Measurements from ENCODE around the gene GRIK3.

The GRIK3 gene

DNA sequence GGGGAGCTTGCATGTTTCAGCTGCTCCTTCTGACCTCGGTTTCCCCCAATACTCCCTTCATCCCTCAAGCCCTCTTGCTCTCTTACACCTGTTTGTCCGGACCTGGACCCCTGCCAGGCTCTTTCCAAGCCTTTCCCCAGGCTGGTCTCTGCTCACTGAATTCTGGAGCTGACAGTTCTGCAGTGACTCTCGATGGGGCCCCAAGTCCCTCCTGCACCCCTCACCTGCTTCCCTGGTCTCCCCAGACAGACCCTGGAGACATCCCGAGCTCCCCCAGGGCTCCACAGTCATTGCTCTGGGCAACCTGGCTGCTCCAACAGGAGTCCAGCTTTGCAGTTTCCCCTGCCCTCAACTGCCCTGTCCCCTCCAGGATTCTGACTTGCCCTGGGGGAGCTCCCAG lies 198.6 kb downstream of the GRIK3 start:
- no CpG with 5 or more reads among the region's 4 CpGs for WGBS (ENCODE audit: extremely low coverage, insufficient coverage, low lambda C conversion rate)
- Histone ChIP-seq H3K27ac (ENCODE audit: low read depth, low read length) (no peak overlapping the region), H3K9ac (ENCODE audit: low read length) (no peak overlapping the region), H2BK120ac (ENCODE audit: low read depth, low read length) (no peak overlapping the region), H3K27me3 (ENCODE audit: insufficient read depth, low read length, poor library complexity) (no peaks in the 10 kb centered on the region), H3K4me3 (ENCODE audit: low read length) (no peak overlapping the region), H3K36me3 (ENCODE audit: control insufficient read depth, insufficient read depth, low read length) (no peaks in the 10 kb centered on the region), H2BK5ac (ENCODE audit: low read length) (no peak overlapping the region), H2BK15ac (replicated peaks; ENCODE audit: low read depth) (no peak overlapping the region), H3K23ac (ENCODE audit: low read length) (no peak overlapping the region), H3K18ac (ENCODE audit: low read length) (no peak overlapping the region), H3K4me1 (ENCODE audit: control insufficient read depth, low read depth, low read length) (no peaks in the 10 kb centered on the region), H4K5ac (ENCODE audit: low read length) (no peak overlapping the region), H3K56ac (ENCODE audit: low read length) (no peak overlapping the region), H3K4me2 (ENCODE audit: low read length) (no peak overlapping the region), H3K79me2 (ENCODE audit: control insufficient read depth, insufficient read depth, low read length) (no peaks in the 10 kb centered on the region), H3K79me1 (ENCODE audit: low read length) (no peaks in the 10 kb centered on the region), H3K4ac (ENCODE audit: low read depth, low read length) (no peak overlapping the region), H2AK5ac (ENCODE audit: low read length) (no peak overlapping the region), H4K8ac (ENCODE audit: low read depth, low read length) (no peak overlapping the region)
- DNase-seq: no peak

DNA sequence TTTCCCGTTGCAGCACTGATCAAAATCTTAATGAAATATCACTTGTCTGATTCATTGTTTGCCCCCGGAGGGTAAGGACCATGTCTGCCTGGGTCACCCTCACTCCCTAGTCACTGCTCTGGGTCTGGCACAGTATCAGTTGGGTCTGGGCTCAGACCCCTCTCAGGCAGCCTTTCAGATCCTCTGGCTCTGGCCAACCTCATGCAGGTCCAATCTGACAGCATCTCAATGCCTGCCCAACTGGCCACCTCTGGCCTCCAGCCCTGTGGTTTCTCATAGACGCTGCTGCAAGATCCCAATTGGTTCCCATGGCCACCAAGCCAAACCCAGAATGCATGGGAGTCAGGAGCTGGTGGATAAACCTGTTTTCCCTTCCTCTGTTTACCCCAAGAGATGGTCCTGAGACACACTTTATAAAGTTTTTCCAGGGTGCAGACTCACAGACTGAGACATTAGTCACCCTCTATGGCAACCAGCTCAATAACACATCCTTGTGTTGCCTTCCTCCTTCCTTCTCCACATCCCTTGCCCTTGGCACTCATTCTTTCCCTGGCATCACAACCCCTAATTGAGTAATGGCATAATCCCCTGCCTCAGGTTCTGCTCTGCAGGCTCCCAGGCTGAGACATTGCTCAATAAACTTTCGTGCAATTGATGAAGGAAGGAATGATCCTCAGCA lies 199.2 kb downstream of the GRIK3 start:
- no CpG with 5 or more reads among the region's 4 CpGs for WGBS (ENCODE audit: extremely low coverage, insufficient coverage, low lambda C conversion rate)
- no peak overlapping the region for H4K5ac ChIP-seq (ENCODE audit: low read length)

DNA sequence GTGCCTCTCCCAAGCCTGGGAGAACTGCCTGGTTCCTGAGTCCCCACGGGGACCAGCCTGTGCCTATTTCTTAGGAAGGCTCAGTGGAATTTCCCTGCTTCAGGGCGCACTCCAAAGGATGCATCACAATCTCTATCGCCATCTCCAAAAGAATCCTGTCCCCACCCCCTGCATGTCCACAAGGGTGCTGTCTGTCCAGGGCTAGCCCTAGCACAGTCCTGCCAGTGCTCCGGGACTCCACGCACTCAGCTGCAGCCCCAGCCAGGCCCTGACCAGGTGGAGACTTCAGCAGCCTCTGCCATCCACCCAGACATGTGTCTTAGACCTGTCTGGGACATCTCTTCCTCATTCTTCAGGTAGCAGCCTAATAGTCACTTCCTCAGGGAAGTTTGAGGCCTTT lies 199.7 kb downstream of the GRIK3 start:
- Histone ChIP-seq H3K4ac (ENCODE audit: low read depth, low read length) (no peak overlapping the region), H3K4me1 (ENCODE audit: control insufficient read depth, low read depth, low read length) (no peaks in the 10 kb centered on the region), H3K4me2 (ENCODE audit: low read length) (no peak overlapping the region), H4K8ac (ENCODE audit: low read depth, low read length) (no peak overlapping the region), H3K36me3 (ENCODE audit: control insufficient read depth, insufficient read depth, low read length) (no peaks in the 10 kb centered on the region), H3K27ac (ENCODE audit: low read depth, low read length) (no peak overlapping the region), H2BK15ac (replicated peaks; ENCODE audit: low read depth) (no peak overlapping the region), H3K56ac (ENCODE audit: low read length) (no peak overlapping the region), H3K27me3 (ENCODE audit: insufficient read depth, low read length, poor library complexity) (no peaks in the 10 kb centered on the region), H2BK120ac (ENCODE audit: low read depth, low read length) (no peak overlapping the region), H2AK5ac (ENCODE audit: low read length) (no peak overlapping the region), H3K4me3 (ENCODE audit: low read length) (no peak overlapping the region), H3K18ac (ENCODE audit: low read length) (no peak overlapping the region), H3K23ac (ENCODE audit: low read length) (no peak overlapping the region), H3K79me2 (ENCODE audit: control insufficient read depth, insufficient read depth, low read length) (no peaks in the 10 kb centered on the region), H4K5ac (ENCODE audit: low read length) (no peak overlapping the region), H2BK5ac (ENCODE audit: low read length) (no peak overlapping the region), H3K79me1 (ENCODE audit: low read length) (no peaks in the 10 kb centered on the region), H3K9ac (ENCODE audit: low read length) (no peak overlapping the region)
- DNase-seq: peak; percentile 58
- no CpG with 5 or more reads among the region's 5 CpGs for WGBS (ENCODE audit: extremely low coverage, insufficient coverage, low lambda C conversion rate)

More for the DNA sequence above, 199.2 kb downstream of the GRIK3 start:
- no peak for DNase-seq
- Histone ChIP-seq H3K4ac (ENCODE audit: low read depth, low read length) (no peak overlapping the region), H2BK5ac (ENCODE audit: low read length) (no peak overlapping the region), H2BK120ac (ENCODE audit: low read depth, low read length) (no peak overlapping the region), H3K4me3 (ENCODE audit: low read length) (no peak overlapping the region), H3K4me2 (ENCODE audit: low read length) (no peak overlapping the region), H3K27me3 (ENCODE audit: insufficient read depth, low read length, poor library complexity) (no peaks in the 10 kb centered on the region), H3K56ac (ENCODE audit: low read length) (no peak overlapping the region), H3K4me1 (ENCODE audit: control insufficient read depth, low read depth, low read length) (no peaks in the 10 kb centered on the region), H3K9ac (ENCODE audit: low read length) (no peak overlapping the region), H3K79me1 (ENCODE audit: low read length) (no peaks in the 10 kb centered on the region), H2BK15ac (replicated peaks; ENCODE audit: low read depth) (no peak overlapping the region), H3K27ac (ENCODE audit: low read depth, low read length) (no peak overlapping the region), H3K79me2 (ENCODE audit: control insufficient read depth, insufficient read depth, low read length) (no peaks in the 10 kb centered on the region), H3K18ac (ENCODE audit: low read length) (no peak overlapping the region), H4K8ac (ENCODE audit: low read depth, low read length) (no peak overlapping the region), H3K36me3 (ENCODE audit: control insufficient read depth, insufficient read depth, low read length) (no peaks in the 10 kb centered on the region), H3K23ac (ENCODE audit: low read length) (no peak overlapping the region), H2AK5ac (ENCODE audit: low read length) (no peak overlapping the region)

DNA sequence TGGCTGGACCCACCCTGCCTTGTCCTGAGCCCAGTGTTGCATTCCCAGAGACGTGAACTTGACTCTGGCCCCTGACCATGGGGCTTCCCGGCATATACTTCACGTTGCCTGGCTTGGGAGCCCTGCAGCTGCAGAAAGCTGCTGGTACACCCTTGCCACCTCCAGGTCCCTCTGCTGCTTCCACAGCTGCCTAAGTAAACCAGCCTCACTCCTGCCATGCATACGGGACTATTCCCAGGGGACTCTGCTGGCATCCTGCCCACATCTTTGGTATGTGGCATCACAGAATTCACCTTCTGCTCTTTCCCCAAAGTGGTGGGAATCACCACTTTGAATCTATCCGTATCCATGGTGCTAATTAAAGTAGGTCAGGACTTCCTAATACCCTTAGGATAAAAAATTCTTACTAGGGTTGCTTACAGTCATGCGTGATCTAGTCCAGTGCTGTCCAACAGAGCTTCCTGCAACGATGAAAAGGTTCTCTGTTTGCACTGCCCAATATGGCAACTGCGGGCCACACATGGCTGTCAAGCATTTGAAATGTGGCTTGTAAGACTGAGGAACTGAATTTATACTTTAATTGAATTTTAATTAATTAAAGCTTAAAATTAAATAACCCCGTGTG lies 203.0 kb downstream of the GRIK3 start:
- Histone ChIP-seq H3K36me3 (ENCODE audit: control insufficient read depth, insufficient read depth, low read length) (no peaks in the 10 kb centered on the region), H4K8ac (ENCODE audit: low read depth, low read length) (no peak overlapping the region), H3K27me3 (ENCODE audit: insufficient read depth, low read length, poor library complexity) (no peaks in the 10 kb centered on the region), H4K5ac (ENCODE audit: low read length) (no peak overlapping the region), H2BK5ac (ENCODE audit: low read length) (no peak overlapping the region), H2AK5ac (ENCODE audit: low read length) (no peak overlapping the region), H3K79me1 (ENCODE audit: low read length) (no peaks in the 10 kb centered on the region), H3K56ac (ENCODE audit: low read length) (no peak overlapping the region), H3K4me2 (ENCODE audit: low read length) (no peak overlapping the region), H3K9ac (ENCODE audit: low read length) (no peak overlapping the region), H3K4me1 (ENCODE audit: control insufficient read depth, low read depth, low read length) (no peaks in the 10 kb centered on the region), H3K4me3 (ENCODE audit: low read length) (no peak overlapping the region), H3K79me2 (ENCODE audit: control insufficient read depth, insufficient read depth, low read length) (no peaks in the 10 kb centered on the region), H2BK120ac (ENCODE audit: low read depth, low read length) (no peak overlapping the region), H3K27ac (ENCODE audit: low read depth, low read length) (no peak overlapping the region), H3K18ac (ENCODE audit: low read length) (no peak overlapping the region), H3K4ac (ENCODE audit: low read depth, low read length) (no peak overlapping the region), H2BK15ac (replicated peaks; ENCODE audit: low read depth) (no peak overlapping the region), H3K23ac (ENCODE audit: low read length) (no peak overlapping the region)
- no CpG with 5 or more reads among the region's 9 CpGs for WGBS (ENCODE audit: extremely low coverage, insufficient coverage, low lambda C conversion rate)
- DNase-seq: no peak

DNA sequence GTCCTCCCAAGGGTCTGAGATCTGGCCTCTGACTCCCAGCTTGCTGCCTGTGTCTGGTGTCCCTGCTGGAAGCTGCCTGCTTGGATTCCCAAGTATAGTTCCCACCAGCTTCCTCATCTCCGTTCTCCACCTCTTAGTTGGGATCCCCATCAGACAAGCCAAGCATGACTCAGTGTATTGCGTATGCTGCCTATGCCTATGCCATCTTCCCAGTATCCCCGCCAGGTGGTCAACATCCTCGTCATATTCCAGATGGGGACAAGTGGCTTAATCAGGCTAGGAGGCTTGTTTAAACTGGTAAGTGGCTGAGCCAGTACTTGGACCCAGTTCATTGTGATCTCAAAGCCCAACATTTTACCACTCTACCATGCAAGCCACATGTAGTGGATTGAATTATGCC lies 204.4 kb downstream of the GRIK3 start:
- no peak overlapping the region for H2BK5ac ChIP-seq (ENCODE audit: low read length)
- peaks cover 3% of the 10 kb centered on the region for H3K4me1 ChIP-seq (ENCODE audit: control insufficient read depth, low read depth, low read length)
- H3K4me3 ChIP-seq (ENCODE audit: low read length): no peak overlapping the region
- H2BK120ac ChIP-seq (ENCODE audit: low read depth, low read length): no peak overlapping the region
- DNase-seq: no peak
- H3K4ac ChIP-seq (ENCODE audit: low read depth, low read length): no peak overlapping the region
- H3K4me2 ChIP-seq (ENCODE audit: low read length): no peak overlapping the region
- no peak overlapping the region for H3K56ac ChIP-seq (ENCODE audit: low read length)
- H4K5ac ChIP-seq (ENCODE audit: low read length): no peak overlapping the region
- H3K18ac ChIP-seq (ENCODE audit: low read length): no peak overlapping the region
- no peak overlapping the region for H3K27ac ChIP-seq (ENCODE audit: low read depth, low read length)
- H3K23ac ChIP-seq (ENCODE audit: low read length): no peak overlapping the region
- no peaks in the 10 kb centered on the region for H3K79me2 ChIP-seq (ENCODE audit: control insufficient read depth, insufficient read depth, low read length)
- H3K36me3 ChIP-seq (ENCODE audit: control insufficient read depth, insufficient read depth, low read length): no peaks in the 10 kb centered on the region
- H3K79me1 ChIP-seq (ENCODE audit: low read length): no peaks in the 10 kb centered on the region
- no peaks in the 10 kb centered on the region for H3K27me3 ChIP-seq (ENCODE audit: insufficient read depth, low read length, poor library complexity)
- H3K9ac ChIP-seq (ENCODE audit: low read length): no peak overlapping the region
- H2BK15ac ChIP-seq (replicated peaks; ENCODE audit: low read depth): no peak overlapping the region
- WGBS (ENCODE audit: extremely low coverage, insufficient coverage, low lambda C conversion rate): no CpG with 5 or more reads among the region's 4 CpGs
- no peak overlapping the region for H2AK5ac ChIP-seq (ENCODE audit: low read length)
- H4K8ac ChIP-seq (ENCODE audit: low read depth, low read length): no peak overlapping the region

DNA sequence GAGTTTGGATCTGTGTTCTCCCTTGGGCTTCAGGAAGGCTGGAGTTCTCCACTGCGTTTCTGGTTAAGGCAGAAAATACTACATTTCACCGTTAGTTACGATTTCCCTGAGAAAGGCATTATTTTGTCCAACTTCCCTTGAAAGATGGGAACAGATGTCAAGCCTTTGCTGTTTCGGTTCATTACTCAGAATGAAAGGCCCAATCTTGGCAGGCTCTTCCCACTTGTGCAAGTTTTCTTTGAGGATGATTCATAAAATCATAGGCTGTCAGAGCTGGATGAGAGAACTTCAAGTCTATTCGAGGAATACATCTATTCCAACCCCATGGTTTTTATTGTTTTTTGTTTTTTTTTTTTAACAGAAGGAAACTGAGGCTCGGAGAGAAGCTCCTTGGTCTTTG lies 205.2 kb downstream of the GRIK3 start:
- H3K79me2 ChIP-seq (ENCODE audit: control insufficient read depth, insufficient read depth, low read length): no peaks in the 10 kb centered on the region
- H2AK5ac ChIP-seq (ENCODE audit: low read length): no peak overlapping the region

More for the DNA sequence above, 205.2 kb downstream of the GRIK3 start:
- Histone ChIP-seq H3K4me1 (ENCODE audit: control insufficient read depth, low read depth, low read length) (peaks cover 7% of the 10 kb centered on the region), H3K18ac (ENCODE audit: low read length) (no peak overlapping the region), H2BK15ac (replicated peaks; ENCODE audit: low read depth) (no peak overlapping the region), H3K79me1 (ENCODE audit: low read length) (no peaks in the 10 kb centered on the region), H4K5ac (ENCODE audit: low read length) (no peak overlapping the region), H3K56ac (ENCODE audit: low read length) (no peak overlapping the region), H4K8ac (ENCODE audit: low read depth, low read length) (no peak overlapping the region), H3K9ac (ENCODE audit: low read length) (no peak overlapping the region), H3K4ac (ENCODE audit: low read depth, low read length) (no peak overlapping the region), H2BK120ac (ENCODE audit: low read depth, low read length) (no peak overlapping the region), H2BK5ac (ENCODE audit: low read length) (no peak overlapping the region), H3K27me3 (ENCODE audit: insufficient read depth, low read length, poor library complexity) (no peaks in the 10 kb centered on the region), H3K4me2 (ENCODE audit: low read length) (no peak overlapping the region), H3K4me3 (ENCODE audit: low read length) (no peak overlapping the region), H3K36me3 (ENCODE audit: control insufficient read depth, insufficient read depth, low read length) (no peaks in the 10 kb centered on the region), H3K27ac (ENCODE audit: low read depth, low read length) (no peak overlapping the region), H3K23ac (ENCODE audit: low read length) (no peak overlapping the region)
- DNase-seq: no peak
- no CpG with 5 or more reads among the region's 6 CpGs for WGBS (ENCODE audit: extremely low coverage, insufficient coverage, low lambda C conversion rate)

Measured in mesendoderm (in vitro differentiated cells).